Muscle of leg (tissue), 11 donors: Measurements from ENCODE around the gene ABLIM1. TPM values are rescaled to one million over a fixed set of nuclear protein-coding genes. Genes with fewer than 3 reads are reported as not detected.

Source experiments
- DNase-seq: peaks from one replicate; pipeline ENCODE4 v3.0.0; 2013
- H3K27ac ChIP-seq: one replicate; pipeline ENCODE4 v1.5.1; 2013; ENCODE audit warnings: mild to moderate bottlenecking, low read length, control low read depth
- H3K27me3 ChIP-seq: one replicate; pipeline ENCODE4 v1.6.1; 2013; ENCODE audit warnings: low read length; ENCODE audit not compliant: control insufficient read depth, insufficient read depth
- H3K36me3 ChIP-seq: one replicate; pipeline ENCODE4 v1.6.1; 2013; ENCODE audit warnings: low read length; ENCODE audit not compliant: control insufficient read depth, insufficient read depth
- H3K4me1 ChIP-seq: one replicate; pipeline ENCODE4 v1.6.1; 2013; ENCODE audit warnings: low read length; ENCODE audit not compliant: control insufficient read depth, insufficient read depth
- H3K4me3 ChIP-seq: one replicate; pipeline ENCODE4 v1.5.1; 2013; ENCODE audit warnings: low read length, control low read depth
- H3K9me3 ChIP-seq: replicated peaks from 2 replicates; pipeline ENCODE4 v1.6.1; 2013; ENCODE audit warnings: low read depth, low read length; ENCODE audit not compliant: control insufficient read depth
- WGBS: methylation state at CpG from one replicate; pipeline ENCODE4 v1.1.5; 2013; ENCODE audit warnings: missing lambda C conversion rate; ENCODE audit not compliant: insufficient coverage; 5-methylcytosine and 5-hydroxymethylcytosine counted together
- polyA plus RNA-seq, 8 donors: library from polyadenylated mRNA; unstranded; fragments of 120-200 nt; gene quantifications; one replicate each; pipeline versions ENCODE4 v1.2.1 to v1.2.3, GENCODE V29; 2013; ENCODE audit warnings: inconsistent platforms in 1 of 8, low replicate concordance in 1 of 8; ENCODE audit not compliant: insufficient read length in 8 of 8, insufficient read depth in 1 of 8
- total RNA-seq: library from RNA; stranded (reverse); fragments of 120-200 nt; gene quantifications from one replicate; pipeline ENCODE4 v1.2.4, GENCODE V29; 2013

ABLIM1 gene
- total and polyA plus RNA-seq, 9 donors = 27.7 to 62.7 (median 46.2) TPM

GRCh38 chr10:114399576-114399975 is 258.5 kb downstream of the ABLIM1 start:
- Histone ChIP-seq H3K36me3 (no peaks in the 10 kb centered on the region), H3K27me3 (peaks cover 17% of the 10 kb centered on the region), H3K9me3 (no peaks in the 10 kb centered on the region), H3K27ac (peak overlapping the region; percentile 93), H3K4me1 (peaks cover 87% of the 10 kb centered on the region), H3K4me3 (no peak overlapping the region)
- no peak for DNase-seq
- WGBS = 80% methylated on average over 1 of the region's 6 CpGs

- DNase-seq = no peak
- WGBS = 77% methylated on average over 6 of the region's 10 CpGs
- Histone ChIP-seq H3K27ac (peak overlapping the region; percentile 73), H3K9me3 (no peaks in the 10 kb centered on the region), H3K4me1 (peaks cover 92% of the 10 kb centered on the region), H3K36me3 (no peaks in the 10 kb centered on the region), H3K4me3 (no peak overlapping the region), H3K27me3 (peaks cover 12% of the 10 kb centered on the region)
Measured at GRCh38 chr10:114398587-114399331, 259.3 kb downstream of the ABLIM1 start.

- Histone ChIP-seq H3K9me3 (no peaks in the 10 kb centered on the region), H3K4me1 (peaks cover 93% of the 10 kb centered on the region), H3K27me3 (peaks cover 1% of the 10 kb centered on the region), H3K27ac (peak overlapping the region; percentile 73), H3K4me3 (no peak overlapping the region), H3K36me3 (no peaks in the 10 kb centered on the region)
- WGBS = 29% methylated on average over 1 of the region's 6 CpGs
- DNase-seq = peak; percentile 83
Measured at GRCh38 chr10:114397651-114398145, 260.4 kb downstream of the ABLIM1 start.

GRCh38 chr10:114396464-114396863 is 261.6 kb downstream of the ABLIM1 start:
- Histone ChIP-seq H3K9me3 (no peaks in the 10 kb centered on the region), H3K36me3 (peaks cover 3% of the 10 kb centered on the region), H3K27me3 (no peaks in the 10 kb centered on the region), H3K4me3 (no peak overlapping the region), H3K27ac (peak overlapping the region; percentile 73), H3K4me1 (peaks cover 96% of the 10 kb centered on the region)
- WGBS = no CpG with 5 or more reads among the region's 2 CpGs
- peak; percentile 55 for DNase-seq

- Histone ChIP-seq H3K9me3 (no peaks in the 10 kb centered on the region), H3K36me3 (peaks cover 3% of the 10 kb centered on the region), H3K4me1 (peaks cover 87% of the 10 kb centered on the region), H3K4me3 (no peak overlapping the region), H3K27ac (no peak overlapping the region), H3K27me3 (no peaks in the 10 kb centered on the region)
- 73% methylated on average over 3 of the region's 6 CpGs for WGBS
- DNase-seq = no peak
Measured at GRCh38 chr10:114395366-114396022, 262.6 kb downstream of the ABLIM1 start.

GRCh38 chr10:114394531-114394930 is 263.5 kb downstream of the ABLIM1 start:
- DNase-seq = no peak
- 66% methylated on average over 3 of the region's 6 CpGs for WGBS
- Histone ChIP-seq H3K27ac (no peak overlapping the region), H3K9me3 (no peaks in the 10 kb centered on the region), H3K4me1 (peaks cover 78% of the 10 kb centered on the region), H3K27me3 (no peaks in the 10 kb centered on the region), H3K36me3 (peaks cover 3% of the 10 kb centered on the region), H3K4me3 (no peak overlapping the region)

- H3K4me1 ChIP-seq = peaks cover 78% of the 10 kb centered on the region
- no peaks in the 10 kb centered on the region for H3K27me3 ChIP-seq
- H3K9me3 ChIP-seq = no peaks in the 10 kb centered on the region
- no peak for DNase-seq
- peak overlapping the region; percentile 70 for H3K27ac ChIP-seq
- peaks cover 3% of the 10 kb centered on the region for H3K36me3 ChIP-seq
- H3K4me3 ChIP-seq = no peak overlapping the region
- WGBS = 78% methylated on average over 5 of the region's 7 CpGs
Measured at GRCh38 chr10:114393886-114394285, 264.2 kb downstream of the ABLIM1 start.

GRCh38 chr10:114393482-114393881 is 264.6 kb downstream of the ABLIM1 start:
- H3K9me3 ChIP-seq = no peaks in the 10 kb centered on the region
- DNase-seq = no peak
- H3K4me3 ChIP-seq = no peak overlapping the region
- peaks cover 76% of the 10 kb centered on the region for H3K4me1 ChIP-seq
- 47% methylated on average over 3 of the region's 11 CpGs for WGBS
- no peaks in the 10 kb centered on the region for H3K27me3 ChIP-seq
- peak overlapping the region; percentile 70 for H3K27ac ChIP-seq
- peaks cover 3% of the 10 kb centered on the region for H3K36me3 ChIP-seq

GRCh38 chr10:114392112-114392835 is 265.8 kb downstream of the ABLIM1 start:
- Histone ChIP-seq H3K27me3 (no peaks in the 10 kb centered on the region), H3K4me3 (no peak overlapping the region), H3K4me1 (peaks cover 69% of the 10 kb centered on the region), H3K9me3 (no peaks in the 10 kb centered on the region), H3K27ac (peak overlapping the region; percentile 70), H3K36me3 (peaks cover 3% of the 10 kb centered on the region)
- WGBS = 0% methylated on average over 1 of the region's 5 CpGs
- peak; percentile 82 for DNase-seq

GRCh38 chr10:114391599-114391998 is 266.5 kb downstream of the ABLIM1 start:
- H3K9me3 ChIP-seq = no peaks in the 10 kb centered on the region
- no peaks in the 10 kb centered on the region for H3K27me3 ChIP-seq
- no peak overlapping the region for H3K27ac ChIP-seq
- H3K4me3 ChIP-seq = no peak overlapping the region
- WGBS = 61% methylated on average over 3 of the region's 5 CpGs
- DNase-seq = no peak
- H3K36me3 ChIP-seq = peaks cover 5% of the 10 kb centered on the region
- peaks cover 68% of the 10 kb centered on the region for H3K4me1 ChIP-seq
